SH-SY5Y (cell line): ENCODE results near the gene COL9A2.

Source experiments
- GATA2 ChIP-seq: IDR thresholded peaks from 2 replicates; pipeline ENCODE4 v1.6.1; 2011; ENCODE audit warnings: mild to moderate bottlenecking, low read depth, low read length
- GATA3 ChIP-seq: IDR thresholded peaks from 2 replicates; pipeline ENCODE4 v1.6.1; 2011; ENCODE audit warnings: low read depth, mild to moderate bottlenecking, low read length, moderate library complexity

DNA sequence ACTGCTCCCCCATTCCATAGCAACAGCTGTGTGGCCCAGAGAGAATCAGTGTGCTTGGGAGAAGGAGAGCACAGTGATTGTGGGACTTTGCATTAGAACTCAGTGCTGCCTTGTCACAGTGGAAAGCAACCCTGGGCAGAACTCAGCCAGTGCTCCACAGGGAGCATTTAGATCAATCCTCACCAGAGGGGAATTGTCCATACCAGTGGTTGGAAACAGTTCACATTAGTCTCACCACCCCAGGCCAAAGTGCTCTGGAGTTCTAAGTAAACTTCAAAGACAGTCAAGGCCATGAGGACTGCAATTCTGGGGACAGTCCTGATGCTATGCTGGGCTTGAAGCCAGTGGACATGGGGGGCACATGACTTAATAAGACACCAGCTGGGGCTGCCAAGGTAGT is 43.5 kb upstream of the COL9A2 start:
- no peak for TF ChIP-seq GATA2
- no peak for TF ChIP-seq GATA3
